MM.1S (cell line): ENCODE results near the gene EPM2A.

Source experiments
- EZH2 ChIP-seq: fragments of 300-600 bp; sonication (generic); optimal IDR thresholded peaks from 2 replicates; pipeline ENCODE3; 2017; ENCODE audit warnings: low read depth, mild to moderate bottlenecking, antibody characterized with exemption, low read length, mixed read lengths
- TF ChIP-seq, protein P1 (sequence below): fragments of 300-600 bp; sonication (generic); IDR thresholded peaks from 2 replicates; pipeline ENCODE4 v1.5.1; 2016; ENCODE audit warnings: antibody characterized with exemption, low read length, mixed read lengths

DNA sequence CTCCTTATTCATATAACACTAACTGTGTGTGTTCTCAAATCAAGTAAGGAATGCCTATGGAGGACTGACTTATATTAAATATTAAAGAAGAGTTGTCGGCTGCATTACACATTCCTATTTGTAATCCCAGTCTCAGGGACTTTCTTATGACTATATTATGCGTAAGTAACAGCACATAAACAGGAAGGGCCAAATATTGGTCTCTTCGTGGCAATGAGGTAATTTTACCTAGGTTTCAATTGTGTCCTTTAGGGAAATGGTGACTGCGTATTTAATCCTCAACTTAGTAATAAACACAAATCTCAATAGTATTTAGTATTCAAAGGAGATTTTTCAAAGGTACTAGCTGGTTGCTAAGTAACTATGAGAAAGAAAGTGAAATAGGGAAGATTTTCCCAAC lies 22.8 kb upstream of the EPM2A start:
- TF ChIP-seq, protein P1, sequence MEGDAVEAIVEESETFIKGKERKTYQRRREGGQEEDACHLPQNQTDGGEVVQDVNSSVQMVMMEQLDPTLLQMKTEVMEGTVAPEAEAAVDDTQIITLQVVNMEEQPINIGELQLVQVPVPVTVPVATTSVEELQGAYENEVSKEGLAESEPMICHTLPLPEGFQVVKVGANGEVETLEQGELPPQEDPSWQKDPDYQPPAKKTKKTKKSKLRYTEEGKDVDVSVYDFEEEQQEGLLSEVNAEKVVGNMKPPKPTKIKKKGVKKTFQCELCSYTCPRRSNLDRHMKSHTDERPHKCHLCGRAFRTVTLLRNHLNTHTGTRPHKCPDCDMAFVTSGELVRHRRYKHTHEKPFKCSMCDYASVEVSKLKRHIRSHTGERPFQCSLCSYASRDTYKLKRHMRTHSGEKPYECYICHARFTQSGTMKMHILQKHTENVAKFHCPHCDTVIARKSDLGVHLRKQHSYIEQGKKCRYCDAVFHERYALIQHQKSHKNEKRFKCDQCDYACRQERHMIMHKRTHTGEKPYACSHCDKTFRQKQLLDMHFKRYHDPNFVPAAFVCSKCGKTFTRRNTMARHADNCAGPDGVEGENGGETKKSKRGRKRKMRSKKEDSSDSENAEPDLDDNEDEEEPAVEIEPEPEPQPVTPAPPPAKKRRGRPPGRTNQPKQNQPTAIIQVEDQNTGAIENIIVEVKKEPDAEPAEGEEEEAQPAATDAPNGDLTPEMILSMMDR = no peak
- no peak for TF ChIP-seq EZH2
